Measurements from ENCODE around the gene IRS2. TPM values are rescaled to one million over a fixed set of nuclear protein-coding genes. Genes with fewer than 3 reads are reported as not detected.

Gene IRS2
- total and polyA plus RNA-seq, 2 experiments from 2014 or later = 3.4 to 7.7 TPM

DNA sequence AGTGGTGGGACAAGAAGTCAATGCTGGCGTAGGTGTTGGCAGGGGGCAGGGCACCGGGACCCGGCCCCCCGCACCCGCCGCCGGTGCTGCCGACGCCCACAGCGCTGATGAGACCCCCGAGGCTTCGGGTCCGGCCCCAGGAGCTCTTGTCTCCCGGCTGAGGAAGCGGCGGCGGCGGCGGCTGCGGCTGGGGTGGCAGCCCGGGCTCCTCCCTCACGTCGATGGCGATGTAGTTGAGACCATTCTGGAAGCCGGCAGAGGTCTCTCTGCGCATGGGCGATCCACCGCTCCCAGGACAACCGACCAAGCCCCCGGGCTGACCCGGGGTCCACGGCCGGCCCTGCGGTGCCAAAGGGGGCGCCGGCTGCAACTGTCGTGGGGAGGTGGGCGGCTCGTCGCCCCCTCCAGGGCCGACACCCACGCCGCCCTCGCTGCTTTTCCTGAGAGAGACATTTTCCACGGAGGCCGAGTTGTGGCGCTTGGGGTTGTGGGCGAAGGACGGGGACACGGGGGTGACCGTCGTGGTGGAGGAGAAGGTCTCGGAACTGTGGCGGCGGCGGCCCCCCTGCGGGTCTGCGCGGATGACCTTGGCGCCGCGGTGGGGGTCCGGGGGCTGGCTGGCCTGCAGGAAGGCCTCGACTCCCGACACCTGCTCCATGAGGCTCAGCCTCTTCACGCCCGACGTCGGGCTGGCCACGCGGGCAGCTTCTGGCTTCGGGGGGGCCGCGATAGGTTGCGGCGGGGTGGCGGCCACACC, 4.1 kb downstream of the IRS2 start:
- Histone ChIP-seq H3K9me2 (ENCODE audit: insufficient read depth) (no peaks in the 10 kb centered on the region), H3K27me3 (replicated peaks; ENCODE audit: insufficient read depth) (no peaks in the 10 kb centered on the region), H4K20me1 (ENCODE audit: insufficient read depth) (peaks cover 9% of the 10 kb centered on the region), H3K79me2 (ENCODE audit: insufficient read depth) (peaks cover 71% of the 10 kb centered on the region), H2AFZ (peak overlapping the region; percentile 66; the same call in 1 of the 2 replicates), H3K4me2 (ENCODE audit: unreplicated experiment) (peak overlapping the region; percentile 97), H3K36me3 (ENCODE audit: low read depth) (0 out of 2 replicates have a peak, but pooled peaks cover 7% of the 10 kb centered on the region), H3K4me3 (peak overlapping the region; percentile 84), H3K9ac (peak overlapping the region; percentile 74), H3K9me3 (ENCODE audit: low read depth) (no peaks in the 10 kb centered on the region), H3K4me1 (ENCODE audit: insufficient read depth) (peaks cover 33% of the 10 kb centered on the region), H3F3A (ENCODE audit: insufficient read depth) (peaks cover 11% of the 10 kb centered on the region; the same call in 1 of the 2 replicates), H3K27ac (no peak overlapping the region)
- no peak for TF ChIP-seq EZH2phosphoT487 (IDR thresholded peaks at IDR 0.05; ENCODE audit: insufficient read depth, low read depth)
- no peak for TF ChIP-seq EZH2 (IDR thresholded peaks at IDR 0.05; ENCODE audit: insufficient read depth, poor library complexity, severe bottlenecking)
- WGBS, 2 experiments (ENCODE audit: low coverage in 1 of 2, low lambda C conversion rate in 2 of 2, missing lambda C conversion rate in 2 of 2) = 69 to 70% methylated on average over 35 to 77 of the region's 77 CpGs
- peak; percentile 30 for DNase-seq
- in situ Hi-C loops (cut with MboI) = no loop called here

GRCh38 chr13:109781384-109782065, 4.9 kb downstream of the IRS2 start:
- WGBS, 2 experiments (ENCODE audit: low coverage in 1 of 2, low lambda C conversion rate in 2 of 2, missing lambda C conversion rate in 2 of 2) = 3 to 7% methylated on average over 21 to 28 of the region's 28 CpGs
- peak; percentile 71 for DNase-seq
- no peaks in the 10 kb centered on the region for H3K9me3 ChIP-seq (ENCODE audit: low read depth)
- H3K9me2 ChIP-seq (ENCODE audit: insufficient read depth) = no peaks in the 10 kb centered on the region
- peak overlapping the region; percentile 66 for H2AFZ ChIP-seq
- peak overlapping the region; percentile 84 for H3K4me3 ChIP-seq
- 0 out of 2 replicates have a peak, but pooled peaks cover 7% of the 10 kb centered on the region for H3K36me3 ChIP-seq (ENCODE audit: low read depth)
- in situ Hi-C loops (cut with MboI) = no loop called here
- peak overlapping the region; percentile 97 for H3K4me2 ChIP-seq (ENCODE audit: unreplicated experiment)
- H3K27me3 ChIP-seq (replicated peaks; ENCODE audit: insufficient read depth) = no peaks in the 10 kb centered on the region
- H3K27ac ChIP-seq = no peak overlapping the region
- TF ChIP-seq EZH2phosphoT487 (IDR thresholded peaks at IDR 0.05; ENCODE audit: insufficient read depth, low read depth) (no peak), EZH2 (IDR thresholded peaks at IDR 0.05; ENCODE audit: insufficient read depth, poor library complexity, severe bottlenecking) (no peak)
- H3K79me2 ChIP-seq (ENCODE audit: insufficient read depth) = peaks cover 78% of the 10 kb centered on the region
- H3F3A ChIP-seq (ENCODE audit: insufficient read depth) = peaks cover 15% of the 10 kb centered on the region; the same call in 1 of the 2 replicates
- peaks cover 16% of the 10 kb centered on the region for H4K20me1 ChIP-seq (ENCODE audit: insufficient read depth)
- H3K4me1 ChIP-seq (ENCODE audit: insufficient read depth) = peaks cover 40% of the 10 kb centered on the region
- H3K9ac ChIP-seq = peak overlapping the region; percentile 74

GRCh38 chr13:109780845-109781383, 5.5 kb downstream of the IRS2 start:
- in situ Hi-C loops (cut with MboI) = no loop called here
- peak overlapping the region; percentile 84 for H3K4me3 ChIP-seq
- H2AFZ ChIP-seq = peak overlapping the region; percentile 66
- H3K9ac ChIP-seq = peak overlapping the region; percentile 74
- H3K9me3 ChIP-seq (ENCODE audit: low read depth) = no peaks in the 10 kb centered on the region
- H3K4me2 ChIP-seq (ENCODE audit: unreplicated experiment) = peak overlapping the region; percentile 97
- H3K27ac ChIP-seq = no peak overlapping the region
- no peaks in the 10 kb centered on the region for H3K9me2 ChIP-seq (ENCODE audit: insufficient read depth)
- no peak for DNase-seq
- 37 to 42% methylated on average over 11 of the region's 11 CpGs for WGBS, 2 experiments (ENCODE audit: low coverage in 1 of 2, low lambda C conversion rate in 2 of 2, missing lambda C conversion rate in 2 of 2)
- H3K79me2 ChIP-seq (ENCODE audit: insufficient read depth) = peaks cover 84% of the 10 kb centered on the region
- H3K4me1 ChIP-seq (ENCODE audit: insufficient read depth) = peaks cover 46% of the 10 kb centered on the region
- peaks cover 18% of the 10 kb centered on the region for H4K20me1 ChIP-seq (ENCODE audit: insufficient read depth)
- H3K27me3 ChIP-seq (replicated peaks; ENCODE audit: insufficient read depth) = no peaks in the 10 kb centered on the region
- TF ChIP-seq EZH2phosphoT487 (IDR thresholded peaks at IDR 0.05; ENCODE audit: insufficient read depth, low read depth) = no peak
- H3F3A ChIP-seq (ENCODE audit: insufficient read depth) = peaks cover 21% of the 10 kb centered on the region; the same call in 1 of the 2 replicates
- 0 out of 2 replicates have a peak, but pooled peaks cover 7% of the 10 kb centered on the region for H3K36me3 ChIP-seq (ENCODE audit: low read depth)

- WGBS, 2 experiments (ENCODE audit: low coverage in 1 of 2, low lambda C conversion rate in 2 of 2, missing lambda C conversion rate in 2 of 2) = 72% methylated on average over 7 of the region's 7 CpGs
- peak overlapping the region; percentile 97 for H3K4me2 ChIP-seq (ENCODE audit: unreplicated experiment)
- peak overlapping the region; percentile 74 for H3K9ac ChIP-seq
- peaks cover 50% of the 10 kb centered on the region for H3K4me1 ChIP-seq (ENCODE audit: insufficient read depth)
- H3K4me3 ChIP-seq = peak overlapping the region; percentile 84
- no peak for DNase-seq
- H2AFZ ChIP-seq = no peak overlapping the region
- no peak overlapping the region for H3K27ac ChIP-seq
- peaks cover 21% of the 10 kb centered on the region; the same call in 1 of the 2 replicates for H3F3A ChIP-seq (ENCODE audit: insufficient read depth)
- H3K9me3 ChIP-seq (ENCODE audit: low read depth) = no peaks in the 10 kb centered on the region
- H3K9me2 ChIP-seq (ENCODE audit: insufficient read depth) = no peaks in the 10 kb centered on the region
- H3K27me3 ChIP-seq (replicated peaks; ENCODE audit: insufficient read depth) = no peaks in the 10 kb centered on the region
- 0 out of 2 replicates have a peak, but pooled peaks cover 7% of the 10 kb centered on the region for H3K36me3 ChIP-seq (ENCODE audit: low read depth)
- TF ChIP-seq EZH2 (IDR thresholded peaks at IDR 0.05; ENCODE audit: insufficient read depth, poor library complexity, severe bottlenecking) = no peak
- no peak for TF ChIP-seq EZH2phosphoT487 (IDR thresholded peaks at IDR 0.05; ENCODE audit: insufficient read depth, low read depth)
- peaks cover 18% of the 10 kb centered on the region for H4K20me1 ChIP-seq (ENCODE audit: insufficient read depth)
- peaks cover 93% of the 10 kb centered on the region for H3K79me2 ChIP-seq (ENCODE audit: insufficient read depth)
- in situ Hi-C loops (cut with MboI) = loop anchor here (10.0 kb wide), 1 partner anchor 635 kb away; no protein-coding TSS in a partner anchor
Observed at GRCh38 chr13:109779876-109780510, 6.4 kb downstream of the IRS2 start.
